Measurements from ENCODE around the gene ELAVL1.

DNA sequence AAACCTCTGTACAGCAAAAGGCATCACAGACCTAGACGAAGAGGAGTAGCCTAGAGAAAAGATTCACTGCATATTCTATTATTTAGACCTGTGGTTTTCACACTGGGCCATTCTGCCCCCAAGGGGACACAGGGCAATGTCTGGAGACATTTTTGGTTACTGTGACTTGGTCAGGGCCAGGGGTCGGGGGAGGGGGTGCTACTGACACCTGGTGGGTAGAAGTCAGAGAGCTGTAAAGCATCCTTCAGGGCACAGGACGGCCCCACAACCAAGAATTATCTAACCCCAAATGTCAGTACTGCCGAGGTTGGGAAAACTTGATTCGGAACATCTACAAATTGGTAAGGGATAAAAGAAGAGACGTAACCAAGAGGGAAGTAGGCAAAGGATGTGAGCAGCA is 11.3 kb downstream of the ELAVL1 start:
- TF ChIP-seq YY1 (IDR thresholded peaks at IDR 0.05; ENCODE audit: low read depth), result no peak
- no peak for TF ChIP-seq RCOR1 (IDR thresholded peaks at IDR 0.05; ENCODE audit: low read length)
- TF ChIP-seq POLR2AphosphoS5 (IDR thresholded peaks at IDR 0.05; ENCODE audit: low read depth, low read length), result no peak
- TF ChIP-seq, protein P1, sequence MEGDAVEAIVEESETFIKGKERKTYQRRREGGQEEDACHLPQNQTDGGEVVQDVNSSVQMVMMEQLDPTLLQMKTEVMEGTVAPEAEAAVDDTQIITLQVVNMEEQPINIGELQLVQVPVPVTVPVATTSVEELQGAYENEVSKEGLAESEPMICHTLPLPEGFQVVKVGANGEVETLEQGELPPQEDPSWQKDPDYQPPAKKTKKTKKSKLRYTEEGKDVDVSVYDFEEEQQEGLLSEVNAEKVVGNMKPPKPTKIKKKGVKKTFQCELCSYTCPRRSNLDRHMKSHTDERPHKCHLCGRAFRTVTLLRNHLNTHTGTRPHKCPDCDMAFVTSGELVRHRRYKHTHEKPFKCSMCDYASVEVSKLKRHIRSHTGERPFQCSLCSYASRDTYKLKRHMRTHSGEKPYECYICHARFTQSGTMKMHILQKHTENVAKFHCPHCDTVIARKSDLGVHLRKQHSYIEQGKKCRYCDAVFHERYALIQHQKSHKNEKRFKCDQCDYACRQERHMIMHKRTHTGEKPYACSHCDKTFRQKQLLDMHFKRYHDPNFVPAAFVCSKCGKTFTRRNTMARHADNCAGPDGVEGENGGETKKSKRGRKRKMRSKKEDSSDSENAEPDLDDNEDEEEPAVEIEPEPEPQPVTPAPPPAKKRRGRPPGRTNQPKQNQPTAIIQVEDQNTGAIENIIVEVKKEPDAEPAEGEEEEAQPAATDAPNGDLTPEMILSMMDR (IDR thresholded peaks at IDR 0.05), result no peak
- no peak for TF ChIP-seq MXI1 (IDR thresholded peaks at IDR 0.05; ENCODE audit: low read depth, low read length)
- no peak for TF ChIP-seq SIN3A (IDR thresholded peaks at IDR 0.05; ENCODE audit: borderline replicate concordance, low read depth, low read length)
- TF ChIP-seq EP300 (IDR thresholded peaks at IDR 0.05; ENCODE audit: borderline replicate concordance in 1 of 2, low read depth in 1 of 2, low read length in 1 of 2), result no peak
- TF ChIP-seq TAF1 (IDR thresholded peaks at IDR 0.05; ENCODE audit: borderline replicate concordance, low read depth, low read length), result no peak
- no peak for TF ChIP-seq FOSL2 (IDR thresholded peaks at IDR 0.05; ENCODE audit: borderline replicate concordance, low read depth)
- no peak for TF ChIP-seq RFX5 (IDR thresholded peaks at IDR 0.05; ENCODE audit: low read length)
- no peak for TF ChIP-seq CHD2 (IDR thresholded peaks at IDR 0.05; ENCODE audit: low read length, partially characterized antibody)
- TF ChIP-seq, protein P2, sequence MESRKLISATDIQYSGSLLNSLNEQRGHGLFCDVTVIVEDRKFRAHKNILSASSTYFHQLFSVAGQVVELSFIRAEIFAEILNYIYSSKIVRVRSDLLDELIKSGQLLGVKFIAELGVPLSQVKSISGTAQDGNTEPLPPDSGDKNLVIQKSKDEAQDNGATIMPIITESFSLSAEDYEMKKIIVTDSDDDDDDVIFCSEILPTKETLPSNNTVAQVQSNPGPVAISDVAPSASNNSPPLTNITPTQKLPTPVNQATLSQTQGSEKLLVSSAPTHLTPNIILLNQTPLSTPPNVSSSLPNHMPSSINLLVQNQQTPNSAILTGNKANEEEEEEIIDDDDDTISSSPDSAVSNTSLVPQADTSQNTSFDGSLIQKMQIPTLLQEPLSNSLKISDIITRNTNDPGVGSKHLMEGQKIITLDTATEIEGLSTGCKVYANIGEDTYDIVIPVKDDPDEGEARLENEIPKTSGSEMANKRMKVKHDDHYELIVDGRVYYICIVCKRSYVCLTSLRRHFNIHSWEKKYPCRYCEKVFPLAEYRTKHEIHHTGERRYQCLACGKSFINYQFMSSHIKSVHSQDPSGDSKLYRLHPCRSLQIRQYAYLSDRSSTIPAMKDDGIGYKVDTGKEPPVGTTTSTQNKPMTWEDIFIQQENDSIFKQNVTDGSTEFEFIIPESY (IDR thresholded peaks at IDR 0.05; ENCODE audit: borderline replicate concordance, low read depth), result no peak
- TF ChIP-seq ELF1 (IDR thresholded peaks at IDR 0.05), result no peak

Measured in SK-N-SH (cell line).